DMS79 (cell line): ENCODE measurements around the gene SMIM5.
"Not testable (repeated sequence)": the region's sequence is repeated elsewhere in the genome, so short reads cannot be mapped to it uniquely, and the experiment has no call there.

Experiments used
- DNase-seq: peaks from one replicate; lab custom pipeline; 2025; lab: John Stamatoyannopoulos, UW

SMIM5 gene

GRCh38 chr17:75625813-75626486, 7.3 kb upstream of the SMIM5 start:
- DNase-seq = no peak

GRCh38 chr17:75626496-75627038, 6.7 kb upstream of the SMIM5 start:
- no peak for DNase-seq

GRCh38 chr17:75627094-75627493, 6.1 kb upstream of the SMIM5 start:
- DNase-seq = no peak

GRCh38 chr17:75628425-75628824, 4.8 kb upstream of the SMIM5 start:
- no peak for DNase-seq

GRCh38 chr17:75629157-75629556, 4.1 kb upstream of the SMIM5 start:
- no peak for DNase-seq

GRCh38 chr17:75630071-75630917, 2.9 kb upstream of the SMIM5 start:
- no peak for DNase-seq

GRCh38 chr17:75631353-75631752, 1.9 kb upstream of the SMIM5 start:
- no peak for DNase-seq

GRCh38 chr17:75632428-75632827, 806 bp upstream of the SMIM5 start:
- no peak for DNase-seq

- DNase-seq = peak; percentile 69
Measured at GRCh38 chr17:75633486-75634375, 497 bp downstream of the SMIM5 start.

GRCh38 chr17:75634376-75634740, 1.1 kb downstream of the SMIM5 start:
- no peak for DNase-seq

GRCh38 chr17:75634754-75635609, 1.7 kb downstream of the SMIM5 start:
- DNase-seq = no peak

- DNase-seq = no peak
Measured at GRCh38 chr17:75635610-75636202, 2.5 kb downstream of the SMIM5 start.

GRCh38 chr17:75636381-75637142, 3.3 kb downstream of the SMIM5 start:
- DNase-seq = no peak

- DNase-seq = no peak
Measured at GRCh38 chr17:75637143-75637538, 3.9 kb downstream of the SMIM5 start.

- no peak for DNase-seq
Measured at GRCh38 chr17:75637551-75637950, 4.3 kb downstream of the SMIM5 start.

GRCh38 chr17:75638039-75638438, 4.8 kb downstream of the SMIM5 start:
- not testable (repeated sequence) for DNase-seq

GRCh38 chr17:75638893-75639292, 5.7 kb downstream of the SMIM5 start:
- DNase-seq = no peak

- no peak for DNase-seq
Measured at GRCh38 chr17:75639327-75639726, 6.1 kb downstream of the SMIM5 start.

- DNase-seq = no peak
Measured at GRCh38 chr17:75639771-75640555, 6.7 kb downstream of the SMIM5 start.
